Keratinocyte (primary cell): ENCODE results near the gene HSD17B13. TPM values are rescaled to one million over a fixed set of nuclear protein-coding genes. Genes with fewer than 3 reads are reported as not detected.

Source experiments
- DNase-seq: peaks from one replicate; pipeline ENCODE4 v3.0.0-alpha.2; 2011; ENCODE audit warnings: low read depth, missing footprints, low spot score
- FAIRE-seq: peaks from 2 replicates; lab custom pipeline; 2011; peaks lifted over from hg19 to GRCh38; lab: Jason Lieb, UNC
- H2AFZ ChIP-seq: 2 replicates; pipeline ENCODE4 v1.6.0; 2012; ENCODE audit warnings: low read length, control low read depth, inconsistent platforms; ENCODE audit not compliant: control insufficient read depth
- H3K27ac ChIP-seq: 2 replicates; pipeline ENCODE4 v1.5.1; 2011; ENCODE audit warnings: low read length; ENCODE audit not compliant: control insufficient read depth, insufficient read depth
- H3K27me3 ChIP-seq: 3 replicates; pipeline ENCODE4 v1.6.0; 2011; ENCODE audit warnings: low read length; ENCODE audit not compliant: control insufficient read depth, insufficient read depth; ENCODE audit errors: extremely low read depth
- H3K36me3 ChIP-seq, 2 experiments: 2 replicates in 1 of 2; 3 replicates in 1 of 2; pipeline ENCODE4 v1.5.1; 2011; ENCODE audit warnings: low read length in 2 of 2, mild to moderate bottlenecking in 1 of 2; ENCODE audit not compliant: control insufficient read depth in 2 of 2, insufficient read depth in 2 of 2; ENCODE audit errors: extremely low read depth in 1 of 2
- H3K4me1 ChIP-seq: 3 replicates; pipeline ENCODE4 v1.5.1; 2011; ENCODE audit warnings: low read length; ENCODE audit not compliant: control insufficient read depth, insufficient read depth; ENCODE audit errors: extremely low read depth
- H3K4me2 ChIP-seq: 3 replicates; pipeline ENCODE4 v1.6.0; 2011; ENCODE audit warnings: low read depth, low read length; ENCODE audit not compliant: control insufficient read depth, insufficient read depth; ENCODE audit errors: extremely low read depth
- H3K4me3 ChIP-seq, 3 experiments: fragments of 200-600 bp in 1 of 3; sonication (generic) in 1 of 3; 2 replicates in 2 of 3; 3 replicates in 1 of 3; pipeline ENCODE4 v1.5.1; 2011 to 2016; ENCODE audit warnings: low read length in 3 of 3, mild to moderate bottlenecking in 3 of 3, control low read depth in 2 of 3, inconsistent platforms in 1 of 3, low read depth in 1 of 3, mixed read lengths in 1 of 3, mixed run types in 1 of 3, moderate library complexity in 1 of 3; ENCODE audit not compliant: control insufficient read depth in 2 of 3, insufficient read depth in 2 of 3; ENCODE audit errors: extremely low read depth in 1 of 3
- H3K79me2 ChIP-seq: 2 replicates; pipeline ENCODE4 v1.6.0; 2012; ENCODE audit warnings: low read length; ENCODE audit not compliant: control insufficient read depth, insufficient read depth
- H3K9ac ChIP-seq: 3 replicates; pipeline ENCODE4 v1.6.0; 2011; ENCODE audit warnings: low read length; ENCODE audit not compliant: control insufficient read depth, insufficient read depth; ENCODE audit errors: extremely low read depth
- H3K9me1 ChIP-seq: 3 replicates; pipeline ENCODE4 v1.6.0; 2011; ENCODE audit warnings: low read length; ENCODE audit not compliant: control insufficient read depth, insufficient read depth; ENCODE audit errors: extremely low read depth
- H3K9me3 ChIP-seq: 2 replicates; pipeline ENCODE4 v1.5.1; 2012; ENCODE audit warnings: low read depth, low read length; ENCODE audit not compliant: control insufficient read depth
- H4K20me1 ChIP-seq: 3 replicates; pipeline ENCODE4 v1.6.0; 2011; ENCODE audit warnings: low read length; ENCODE audit not compliant: control insufficient read depth, insufficient read depth; ENCODE audit errors: extremely low read depth
- CTCF ChIP-seq, 3 experiments: IDR thresholded peaks in 1 of 3; conservative IDR thresholded peaks in 1 of 3; optimal IDR thresholded peaks in 1 of 3; 2 replicates in 2 of 3; 3 replicates in 1 of 3; pipeline versions ENCODE3 to v1.5.1; 2011; ENCODE audit warnings: low read length in 3 of 3, mild to moderate bottlenecking in 3 of 3, moderate library complexity in 2 of 3, control low read depth in 1 of 3, inconsistent platforms in 1 of 3; ENCODE audit not compliant: insufficient read depth in 2 of 3; ENCODE audit errors: extremely low read depth in 1 of 3
- EZH2 ChIP-seq: IDR thresholded peaks from one replicate; pipeline ENCODE4 v1.6.1; 2012; ENCODE audit warnings: inconsistent platforms, mild to moderate bottlenecking, low read length, moderate library complexity
- dilution Hi-C: fragments of 300-500 bp; cut with MboI; formaldehyde crosslinking; loops from one replicate; pipeline ENCODE4 v1.7.0; 2020; ENCODE audit warnings: low sequenced_read_pairs; ENCODE audit not compliant: extremely low pct_ligation_motif_present
- polyA plus RNA-seq, 5 experiments: library from polyadenylated mRNA; depleted of rRNA in 3 of 5; stranded (reverse) in 3 of 5; stranded (forward) in 1 of 5; unstranded in 1 of 5; fragments of >200 nt; gene quantifications; 1 replicate in 1 of 5; 2 replicates in 3 of 5; 3 replicates in 1 of 5; pipeline versions ENCODE4 v1.2.1 to v1.2.3, GENCODE V29; 2011 to 2012; ENCODE audit warnings: missing spikeins in 2 of 5, low read depth in 1 of 5, low replicate concordance in 1 of 5

The HSD17B13 gene
- polyA plus RNA-seq, 1 donor (not counting 4 experiments of a cell fraction or from before 2014, with no cell fraction given), result not detected

- Histone ChIP-seq H4K20me1 (no peaks in the 10 kb centered on the region), H3K27me3 (peaks cover 3% of the 10 kb centered on the region), H3K27ac (no peak overlapping the region), H3K9me3 (no peaks in the 10 kb centered on the region), H3K79me2 (no peaks in the 10 kb centered on the region), H3K9me1 (no peaks in the 10 kb centered on the region), H3K4me2 (no peak overlapping the region), H3K4me3 (no peak overlapping the region), H3K36me3 (no peaks in the 10 kb centered on the region), H2AFZ (no peak overlapping the region), H3K9ac (no peak overlapping the region), H3K4me1 (no peaks in the 10 kb centered on the region)
- DNase-seq (no peak), FAIRE-seq (no peak)
- TF ChIP-seq EZH2 (no peak), CTCF (optimal IDR thresholded peaks at IDR 0.05 in 1 of 3, IDR thresholded peaks at IDR 0.05 in 1 of 3, conservative IDR thresholded peaks at IDR 0.05 in 1 of 3; ENCODE audit: extremely low read depth in 1 of 3, insufficient read depth in 2 of 3, low read length in 3 of 3) (no peak)
- dilution Hi-C loops, result no loop called here
These were observed 48.4 kb downstream of the HSD17B13 start for GRCh38 chr4:87274327-87274726.

- no peaks in the 10 kb centered on the region for H3K9me1 ChIP-seq
- no peaks in the 10 kb centered on the region for H3K79me2 ChIP-seq
- H3K4me2 ChIP-seq, result no peak overlapping the region
- no peaks in the 10 kb centered on the region for H4K20me1 ChIP-seq
- no peaks in the 10 kb centered on the region for H3K36me3 ChIP-seq
- H2AFZ ChIP-seq, result no peak overlapping the region
- H3K27me3 ChIP-seq, result peaks cover 3% of the 10 kb centered on the region
- no peak overlapping the region for H3K9ac ChIP-seq
- no peak overlapping the region for H3K4me3 ChIP-seq
- DNase-seq (no peak), FAIRE-seq (no peak)
- no peak for TF ChIP-seq CTCF (optimal IDR thresholded peaks at IDR 0.05 in 1 of 3, IDR thresholded peaks at IDR 0.05 in 1 of 3, conservative IDR thresholded peaks at IDR 0.05 in 1 of 3; ENCODE audit: extremely low read depth in 1 of 3, insufficient read depth in 2 of 3, low read length in 3 of 3)
- no peak for TF ChIP-seq EZH2
- H3K4me1 ChIP-seq, result no peaks in the 10 kb centered on the region
- dilution Hi-C loops, result no loop called here
- H3K9me3 ChIP-seq, result no peaks in the 10 kb centered on the region
- no peak overlapping the region for H3K27ac ChIP-seq
These were observed 51.9 kb downstream of the HSD17B13 start for GRCh38 chr4:87270825-87271224.
